Esophagus mucosa (tissue), 1 donor: ENCODE data around the gene ZC3HAV1. TPM values are rescaled to one million over a fixed set of nuclear protein-coding genes. Genes with fewer than 3 reads are reported as not detected.
"Not testable (repeated sequence)": the region's sequence is repeated elsewhere in the genome, so short reads cannot be mapped to it uniquely, and the experiment has no call there.

Experiments
- ATAC-seq: fragments of 200-7000 bp; cut with Tn5 transposase; one replicate; pipeline ENCODE4 v1.9.1; 2020
- total RNA-seq: library from RNA; stranded (reverse); gene quantifications from one replicate; pipeline ENCODE4 v1.2.4, GENCODE V29; 2023
- donor health status: DM: yes; HTN: yes; CAD: no.

ZC3HAV1 gene
- total RNA-seq, 1 donor from 2014 or later, result 21.8 TPM

- ATAC-seq, result no peak
Measured at GRCh38 chr7:139049111-139049510, 60.4 kb downstream of the ZC3HAV1 start.

DNA sequence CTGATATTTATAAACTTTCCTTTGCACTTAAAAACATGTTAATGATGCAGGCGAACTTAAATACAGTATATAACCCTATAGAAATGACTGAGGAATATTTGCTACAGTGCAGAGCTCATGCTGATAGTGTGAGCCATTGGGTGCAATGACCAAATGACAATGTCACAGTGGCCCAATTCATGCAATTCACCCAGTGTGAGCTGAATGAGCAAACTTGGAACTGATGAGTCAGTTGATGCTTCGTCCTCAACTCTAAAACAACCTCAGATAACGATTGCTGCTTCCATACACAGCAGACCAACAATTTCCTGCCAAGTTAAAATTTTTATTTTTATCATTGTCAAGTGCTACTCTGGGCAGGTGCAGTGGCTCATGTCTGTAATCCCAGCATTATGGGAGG lies 61.5 kb downstream of the ZC3HAV1 start:
- no peak for ATAC-seq

- no peak for ATAC-seq
Measured at GRCh38 chr7:139046143-139046542, 63.4 kb downstream of the ZC3HAV1 start.

DNA sequence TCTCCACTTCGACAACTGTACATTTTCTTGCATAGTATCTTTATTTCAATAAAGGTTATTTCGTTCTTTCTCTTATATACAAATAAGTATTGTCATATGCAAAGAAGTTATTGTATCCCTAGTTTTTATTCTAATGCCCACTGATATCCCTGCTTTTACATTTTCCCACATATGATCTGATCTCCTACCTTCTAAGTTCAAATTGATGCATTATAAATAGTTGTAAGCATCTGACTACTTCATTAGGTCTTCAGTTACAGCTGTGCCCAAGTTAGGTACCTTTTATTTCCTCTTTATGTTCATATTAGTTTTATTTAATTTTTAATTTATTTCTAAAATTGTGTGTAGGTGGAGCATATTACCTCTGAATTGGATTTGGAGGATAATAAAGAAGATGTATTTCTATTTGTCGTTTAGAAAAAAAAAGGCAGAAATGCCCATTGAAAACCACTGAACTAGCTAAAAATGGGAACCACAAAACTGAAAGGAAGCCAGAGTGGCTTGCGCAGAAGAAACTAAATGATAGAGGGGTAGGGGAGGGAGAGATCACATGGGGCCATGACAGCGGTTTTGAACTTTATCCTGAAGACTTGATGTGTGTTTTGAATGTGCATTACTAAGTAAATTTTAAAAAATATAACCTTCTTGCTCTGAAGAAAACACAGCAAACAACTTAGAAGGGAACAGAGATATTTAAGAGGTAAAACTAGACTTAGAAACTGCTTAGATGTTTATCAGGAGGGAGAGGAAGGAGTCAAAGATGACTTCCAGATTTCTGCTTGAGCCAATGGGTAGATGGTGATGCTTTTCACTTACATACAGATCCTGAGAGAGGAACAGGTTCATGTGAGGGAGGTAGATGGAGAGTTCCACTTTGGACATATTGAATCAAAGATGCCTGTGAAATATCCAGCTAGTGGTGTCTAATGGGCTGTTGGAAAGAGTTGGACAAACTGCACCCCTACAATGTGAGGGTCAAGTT lies 64.4 kb downstream of the ZC3HAV1 start:
- no peak for ATAC-seq

- ATAC-seq, result no peak
Measured at GRCh38 chr7:139043823-139044812, 65.4 kb downstream of the ZC3HAV1 start.

GRCh38 chr7:139041378-139042085 lies 68.0 kb downstream of the ZC3HAV1 start:
- ATAC-seq, result no peak

DNA sequence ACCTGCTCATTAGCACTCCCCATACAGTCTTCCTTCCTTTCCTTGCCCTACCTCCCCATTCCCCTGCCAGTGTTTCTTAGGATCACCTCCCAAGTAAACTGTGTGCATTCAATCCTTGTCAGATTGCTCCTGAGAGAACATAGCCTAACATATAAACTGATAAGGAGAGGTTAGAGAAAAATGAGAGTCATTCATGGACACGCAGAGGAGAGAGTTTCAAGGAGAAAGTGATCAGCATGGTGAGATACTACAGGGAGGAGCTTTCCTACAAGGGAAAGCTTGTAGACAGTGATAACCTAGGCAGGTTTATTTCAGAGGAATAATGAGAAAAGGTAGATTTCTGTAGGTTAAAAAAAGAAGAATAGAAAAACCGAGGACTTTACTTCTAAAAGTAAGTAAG lies 70.8 kb downstream of the ZC3HAV1 start:
- ATAC-seq, result no peak

DNA sequence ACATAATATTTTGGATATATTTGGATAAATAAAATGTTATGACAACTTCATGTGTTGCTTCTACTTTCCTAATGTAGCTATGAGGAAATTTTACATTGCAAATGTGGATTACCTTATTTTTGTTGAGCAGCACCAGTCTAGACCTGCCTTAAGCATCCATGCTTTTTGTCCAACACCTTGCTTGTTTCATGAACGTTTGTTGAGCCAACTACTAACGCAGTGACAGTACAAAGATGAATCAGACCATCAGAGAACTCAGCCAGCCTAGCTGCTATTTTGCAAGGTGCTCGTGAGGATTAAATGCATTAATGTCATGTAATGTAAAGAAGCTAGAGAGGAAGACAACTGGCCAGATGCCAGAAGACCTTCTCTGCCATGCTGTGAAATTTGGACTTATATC lies 72.6 kb downstream of the ZC3HAV1 start:
- ATAC-seq, result peak; percentile 53

GRCh38 chr7:139035586-139036353 lies 73.8 kb downstream of the ZC3HAV1 start, which contains the start of gene ZC3HAV1L:
ZC3HAV1L (minus strand) TSS chr7:139036042; CDS start chr7:139036017, 25 bp downstream.
- ATAC-seq, result peak; percentile 74

GRCh38 chr7:139034855-139035585 lies 74.5 kb downstream of the ZC3HAV1 start:
- ATAC-seq, result peak; percentile 27

DNA sequence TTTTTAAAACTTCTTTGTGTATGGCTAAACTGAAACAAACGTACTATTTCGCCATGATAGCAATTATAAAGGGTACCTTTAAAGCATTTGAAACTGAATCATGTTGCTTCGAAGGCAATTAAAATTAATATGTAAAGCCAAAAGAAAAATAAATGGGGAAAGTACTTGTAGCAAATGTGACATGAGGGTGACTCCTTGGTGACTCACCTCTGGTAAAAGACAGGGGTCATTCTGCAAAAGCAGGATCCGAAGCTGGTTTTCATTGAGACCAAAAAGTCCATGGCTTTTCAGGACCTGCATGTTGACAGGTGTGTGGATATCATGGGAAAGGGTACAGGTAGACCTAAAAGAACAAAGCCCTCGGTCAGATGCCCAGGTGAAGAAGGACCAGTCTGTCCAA lies 75.2 kb downstream of the ZC3HAV1 start:
- no peak for ATAC-seq

DNA sequence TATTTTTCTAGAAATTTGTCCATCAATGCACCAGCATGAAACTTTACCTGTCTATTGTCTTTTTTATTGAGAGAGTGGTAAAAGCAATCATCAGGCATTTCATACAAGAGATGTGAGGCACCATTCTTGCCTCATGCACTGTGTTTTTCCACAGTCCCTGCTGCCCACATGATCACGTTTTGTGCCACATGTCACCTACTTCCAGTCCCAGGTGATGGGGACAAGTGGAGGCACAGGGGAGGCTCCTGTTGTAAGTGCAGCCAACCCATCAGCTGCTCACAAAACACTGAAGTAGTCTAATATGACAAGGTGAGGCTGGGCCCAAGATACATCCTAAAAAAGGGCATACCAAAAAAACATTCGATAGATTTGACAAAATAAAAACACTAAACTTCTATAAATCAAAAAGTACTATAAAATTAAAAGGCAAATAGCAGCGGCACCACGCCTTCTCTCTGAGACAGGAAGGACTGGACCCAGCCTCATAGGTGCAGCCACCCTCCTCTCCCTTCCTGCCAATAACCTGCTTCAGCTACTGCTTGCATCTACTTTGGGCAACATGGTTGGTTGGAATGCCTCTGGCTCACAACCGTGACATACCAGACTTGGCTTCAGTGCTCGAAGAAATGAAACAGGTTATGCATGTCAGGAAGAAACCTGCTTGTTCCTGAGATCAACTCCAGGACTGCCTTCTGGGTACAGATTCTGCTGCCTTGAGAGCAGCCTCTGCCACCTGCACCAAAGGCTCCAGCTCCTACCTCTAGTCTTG lies 76.0 kb downstream of the ZC3HAV1 start:
- ATAC-seq, result peak; percentile 90

DNA sequence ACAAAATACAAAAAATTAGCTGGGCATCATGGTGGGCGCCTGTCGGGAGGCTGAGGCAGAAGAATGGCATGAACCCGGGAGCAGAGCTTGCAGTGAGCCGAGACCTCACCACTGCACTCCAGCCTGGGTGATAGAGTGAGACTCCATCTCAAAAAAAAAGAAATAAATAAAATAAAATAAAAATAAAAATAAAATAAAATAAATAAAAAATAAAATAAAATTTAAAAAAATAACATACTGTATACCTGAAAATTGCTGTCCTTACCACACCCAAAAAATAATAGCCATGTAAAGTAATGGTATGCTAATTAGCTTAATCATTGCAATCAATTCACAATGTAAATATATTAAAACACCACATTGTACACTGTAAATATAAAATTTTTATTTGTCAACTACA lies 77.0 kb downstream of the ZC3HAV1 start:
- no peak for ATAC-seq

GRCh38 chr7:139029353-139029752 lies 80.2 kb downstream of the ZC3HAV1 start:
- ATAC-seq, result no peak

DNA sequence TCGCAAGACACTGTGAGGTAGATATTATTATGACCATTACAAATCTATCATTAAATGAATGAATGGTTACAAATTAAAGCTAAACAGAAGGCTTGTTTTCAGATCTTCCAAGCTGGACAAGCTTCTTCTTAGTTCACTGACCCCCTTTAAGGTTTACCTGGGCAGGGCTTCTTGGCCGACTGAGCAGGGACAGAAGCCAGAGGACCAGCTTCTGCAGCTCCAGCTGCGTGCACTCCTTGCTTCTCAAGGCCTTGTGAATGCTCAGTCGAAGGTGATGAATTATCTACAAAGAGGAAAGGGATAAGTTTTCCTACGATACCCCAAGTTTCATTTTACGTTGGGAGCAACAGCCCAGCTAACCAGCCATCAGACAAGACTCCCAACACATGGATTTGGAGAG lies 83.0 kb downstream of the ZC3HAV1 start:
- ATAC-seq, result no peak

DNA sequence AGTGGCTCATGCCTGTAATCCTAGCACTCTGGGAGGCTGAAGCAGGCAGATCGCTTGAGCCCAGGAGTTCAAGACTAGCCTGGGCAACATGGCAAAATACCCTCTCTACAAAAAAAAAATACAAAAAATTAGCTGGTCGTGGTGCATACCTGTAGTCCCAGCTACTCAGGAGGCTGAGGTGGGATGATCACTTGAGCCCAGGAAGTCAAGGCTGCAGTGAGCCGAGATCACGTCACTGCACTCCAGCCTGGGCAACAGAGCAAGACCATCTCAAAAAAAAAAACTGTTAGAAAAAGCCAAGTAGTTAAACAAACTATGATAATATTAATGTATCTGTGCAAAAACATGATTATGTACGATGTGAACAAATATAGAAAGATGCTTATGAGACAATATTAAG lies 83.7 kb downstream of the ZC3HAV1 start:
- not testable (repeated sequence) for ATAC-seq

- no peak for ATAC-seq
Measured at GRCh38 chr7:139023076-139023475, 86.4 kb downstream of the ZC3HAV1 start.

DNA sequence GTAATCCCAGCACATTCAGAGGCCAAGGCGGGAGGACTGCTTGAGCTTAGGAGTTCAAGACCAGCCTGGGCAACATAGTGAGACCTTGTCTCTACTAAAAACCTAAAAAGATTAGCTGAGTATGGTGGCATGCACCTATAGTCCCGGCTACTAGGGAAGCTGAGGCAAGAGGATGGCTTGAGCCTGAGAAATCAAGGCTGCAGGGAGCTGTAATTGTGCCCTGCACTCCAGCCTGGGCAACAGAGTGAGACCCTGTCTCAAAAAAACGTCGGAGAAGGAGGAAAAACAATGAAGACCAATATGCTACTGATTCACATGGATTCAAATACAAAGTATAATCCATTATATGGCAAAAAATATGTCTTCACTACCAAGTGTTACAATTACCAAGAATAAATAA lies 87.2 kb downstream of the ZC3HAV1 start:
- ATAC-seq, result no peak

DNA sequence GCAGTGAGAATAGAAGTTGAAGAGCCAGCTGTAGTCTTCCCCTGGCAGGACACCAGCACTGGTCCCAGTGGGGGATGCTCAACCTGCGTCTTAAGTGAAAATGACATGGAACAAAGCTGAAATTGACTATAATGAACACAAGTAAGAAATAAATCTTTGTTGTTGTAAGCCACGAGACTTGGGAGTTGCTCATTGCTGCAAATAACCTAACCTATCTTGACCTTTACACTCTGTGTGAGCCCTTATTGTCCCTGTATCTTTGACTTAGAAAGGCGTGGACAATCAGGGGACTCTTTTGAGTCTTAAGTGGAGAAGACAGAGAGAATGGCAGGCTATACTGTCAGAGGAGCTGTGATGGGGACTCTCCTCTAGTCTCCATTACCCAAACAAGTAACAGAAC lies 90.6 kb downstream of the ZC3HAV1 start:
- ATAC-seq, result no peak

DNA sequence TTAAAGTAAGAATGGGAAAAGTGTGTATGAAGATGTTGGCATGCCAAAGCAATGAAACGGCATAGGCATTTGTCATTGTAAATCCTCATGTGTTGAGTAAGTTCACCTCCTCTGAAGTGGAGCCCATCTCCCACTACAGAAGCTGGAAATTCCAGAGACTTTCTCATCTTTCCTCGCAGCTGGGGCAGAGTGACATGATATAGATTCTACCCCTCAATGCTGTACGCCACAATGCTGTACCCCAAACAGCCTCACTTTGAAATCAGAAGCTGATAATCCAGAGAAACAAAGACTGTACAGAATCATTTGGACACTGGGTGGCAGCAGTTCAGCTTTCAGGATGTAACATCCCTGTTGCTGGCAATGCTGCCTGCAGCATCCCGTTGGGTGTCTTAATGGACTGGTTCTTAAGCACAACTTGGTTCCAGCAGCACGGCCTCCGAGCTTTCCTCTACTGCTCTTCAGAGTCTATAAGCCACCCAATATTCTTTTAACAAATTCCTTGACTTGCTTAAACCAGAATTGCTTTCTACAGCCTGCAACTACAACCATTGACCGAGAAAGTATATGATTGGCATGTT lies 92.5 kb downstream of the ZC3HAV1 start:
- peak; percentile 75 for ATAC-seq
